ENCODE data around the gene EPC2. TPM values are rescaled to one million over a fixed set of nuclear protein-coding genes. Genes with fewer than 3 reads are reported as not detected.

The EPC2 gene, protein sequence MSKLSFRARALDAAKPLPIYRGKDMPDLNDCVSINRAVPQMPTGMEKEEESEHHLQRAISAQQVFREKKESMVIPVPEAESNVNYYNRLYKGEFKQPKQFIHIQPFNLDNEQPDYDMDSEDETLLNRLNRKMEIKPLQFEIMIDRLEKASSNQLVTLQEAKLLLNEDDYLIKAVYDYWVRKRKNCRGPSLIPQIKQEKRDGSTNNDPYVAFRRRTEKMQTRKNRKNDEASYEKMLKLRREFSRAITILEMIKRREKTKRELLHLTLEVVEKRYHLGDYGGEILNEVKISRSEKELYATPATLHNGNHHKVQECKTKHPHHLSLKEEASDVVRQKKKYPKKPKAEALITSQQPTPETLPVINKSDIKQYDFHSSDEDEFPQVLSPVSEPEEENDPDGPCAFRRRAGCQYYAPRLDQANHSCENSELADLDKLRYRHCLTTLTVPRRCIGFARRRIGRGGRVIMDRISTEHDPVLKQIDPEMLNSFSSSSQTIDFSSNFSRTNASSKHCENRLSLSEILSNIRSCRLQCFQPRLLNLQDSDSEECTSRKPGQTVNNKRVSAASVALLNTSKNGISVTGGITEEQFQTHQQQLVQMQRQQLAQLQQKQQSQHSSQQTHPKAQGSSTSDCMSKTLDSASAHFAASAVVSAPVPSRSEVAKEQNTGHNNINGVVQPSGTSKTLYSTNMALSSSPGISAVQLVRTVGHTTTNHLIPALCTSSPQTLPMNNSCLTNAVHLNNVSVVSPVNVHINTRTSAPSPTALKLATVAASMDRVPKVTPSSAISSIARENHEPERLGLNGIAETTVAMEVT
- total RNA-seq: 10 to 100 TPM; 37.9 to 55.3 (median 44.1) TPM

DNA sequence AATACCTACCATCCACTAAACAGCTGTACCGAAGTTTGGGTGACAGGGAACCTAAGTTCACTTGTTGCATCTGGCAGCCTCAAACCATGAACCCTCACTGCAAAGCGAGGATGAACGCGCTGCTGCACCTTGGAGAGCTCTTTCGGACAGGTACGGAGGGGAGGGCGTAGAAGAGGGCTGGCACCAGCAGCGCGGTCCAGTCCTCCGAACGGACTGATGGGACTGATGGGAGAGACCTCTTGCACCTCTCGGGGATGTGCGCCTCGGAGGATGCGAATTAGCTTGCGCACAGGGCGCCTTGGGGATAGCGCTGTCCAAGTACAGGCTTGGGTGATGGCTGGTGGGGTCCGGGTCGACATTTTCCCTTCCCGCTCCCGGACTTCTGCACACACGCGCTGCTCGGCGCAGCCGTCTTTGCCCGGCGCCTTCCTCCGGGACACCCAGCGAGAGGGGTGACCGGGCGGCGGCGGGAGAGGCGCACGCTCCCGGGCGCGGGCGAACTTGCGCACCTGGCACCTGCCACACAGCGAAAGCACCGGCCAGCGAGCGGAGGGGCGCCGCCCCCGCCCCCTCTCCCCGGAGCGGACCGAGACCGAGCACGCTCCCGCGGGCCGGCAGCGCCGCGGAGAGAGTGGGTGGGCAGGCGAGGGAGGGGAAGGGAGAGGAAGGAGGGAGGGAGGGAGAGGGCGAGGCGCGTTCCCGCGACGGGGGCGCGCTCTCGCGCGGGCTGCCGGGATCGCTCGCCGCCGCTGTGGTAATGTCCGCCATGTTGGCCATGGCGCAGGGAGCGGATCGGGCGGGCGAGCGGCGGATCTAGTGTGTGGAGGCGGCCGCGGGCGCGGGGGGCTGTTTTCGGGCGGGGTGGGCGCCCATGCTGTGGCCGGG, at the start of gene EPC2:
TSS of gene EPC2 (plus strand) at position 754 of the 885 bp plus-strand sequence. CDS start 267 bp downstream, outside the sequence.
- no peaks in the 10 kb centered on the region for H3K27me3 ChIP-seq
- peak; percentile 86 to 88 for DNase-seq
- H3K36me3 ChIP-seq: no peaks in the 10 kb centered on the region
- peak within 1 kb of the TSS; percentile 99 to 100 (median 100) for H3K27ac ChIP-seq
- no peaks in the 10 kb centered on the region for H3K9me3 ChIP-seq
- peaks cover 24 to 35% of the 10 kb centered on the region in 2 donors for H3K4me1 ChIP-seq
- TF ChIP-seq CTCF (IDR thresholded peaks at IDR 0.05) (no peak), POLR2A (IDR thresholded peaks at IDR 0.05) (peak in 1 of 2 donors; percentile 39)
- peak within 1 kb of the TSS; percentile 85 to 96 (median 90) for H3K4me3 ChIP-seq (replicated peaks in 1 of 3)
- intact Hi-C loops (cut with DNase I): no loop called here
- WGBS, 2 donors: 0 to 2% methylated on average over 12 to 40 of the region's 94 CpGs

GRCh38 chr2:148596018-148596417, 48.5 kb upstream of the EPC2 start:
- Histone ChIP-seq H3K27ac (no peak overlapping the region), H3K4me3 (replicated peaks in 1 of 3) (no peak overlapping the region), H3K9me3 (no peaks in the 10 kb centered on the region), H3K4me1 (no peaks in the 10 kb centered on the region), H3K36me3 (no peaks in the 10 kb centered on the region), H3K27me3 (no peaks in the 10 kb centered on the region)
- WGBS, 2 donors: 89 to 90% methylated on average over 3 to 4 of the region's 4 CpGs
- no peak for TF ChIP-seq CTCF (IDR thresholded peaks at IDR 0.05)
- TF ChIP-seq POLR2A (IDR thresholded peaks at IDR 0.05): no peak
- no peak for DNase-seq
- intact Hi-C loops (cut with DNase I): no loop called here

- no peak for DNase-seq
- no peak overlapping the region for H3K27ac ChIP-seq
- H3K36me3 ChIP-seq: no peaks in the 10 kb centered on the region
- H3K27me3 ChIP-seq: no peaks in the 10 kb centered on the region
- intact Hi-C loops (cut with DNase I): no loop called here
- whole genome bisulfite sequencing, 2 donors: 66 to 68% methylated on average over 4 of the region's 4 CpGs
- no peaks in the 10 kb centered on the region for H3K4me1 ChIP-seq
- H3K4me3 ChIP-seq (replicated peaks in 1 of 3): no peak overlapping the region
- H3K9me3 ChIP-seq: no peaks in the 10 kb centered on the region
- TF ChIP-seq POLR2A (IDR thresholded peaks at IDR 0.05) (no peak), CTCF (IDR thresholded peaks at IDR 0.05) (no peak)
These were observed 45.2 kb upstream of the EPC2 start for GRCh38 chr2:148599109-148599991.

DNA sequence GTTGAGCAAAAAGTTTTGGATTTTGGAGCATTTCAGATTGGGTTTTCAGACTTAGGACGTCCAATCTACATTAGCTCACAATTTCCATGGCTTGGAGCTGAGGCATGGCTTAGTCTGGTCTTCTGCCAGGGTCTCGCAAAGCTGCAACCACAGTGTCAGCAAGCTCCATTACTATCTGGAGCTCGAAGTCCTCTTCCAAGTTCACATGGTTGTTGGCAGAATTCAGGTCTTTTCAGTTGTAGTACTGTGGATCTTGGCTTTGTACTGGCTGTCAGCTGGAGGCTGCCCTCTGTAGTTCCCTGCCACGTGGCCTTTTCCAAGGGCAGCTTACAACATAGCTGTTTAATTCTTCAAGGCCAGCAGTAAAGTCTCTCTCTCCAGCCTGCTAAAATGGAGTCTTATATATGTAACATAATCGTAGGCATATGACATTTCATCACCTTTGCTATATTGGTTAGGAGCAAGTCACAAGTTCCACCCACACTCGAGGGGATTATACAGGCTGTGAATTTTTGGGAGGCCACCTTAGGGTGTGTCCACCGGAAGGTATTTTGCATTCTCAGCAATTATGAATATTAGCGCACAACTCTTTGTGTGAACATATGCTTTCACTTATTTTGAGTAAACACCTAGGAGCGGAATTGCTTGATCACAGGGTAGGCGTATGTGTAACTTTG, 41.5 kb upstream of the EPC2 start:
- no peak for DNase-seq
- WGBS, 2 donors: 82 to 85% methylated on average over 10 of the region's 10 CpGs
- Histone ChIP-seq H3K36me3 (no peaks in the 10 kb centered on the region), H3K27me3 (no peaks in the 10 kb centered on the region), H3K27ac (no peak overlapping the region), H3K4me1 (no peaks in the 10 kb centered on the region), H3K9me3 (no peaks in the 10 kb centered on the region), H3K4me3 (replicated peaks in 1 of 3) (no peak overlapping the region)
- intact Hi-C loops (cut with DNase I): no loop called here
- TF ChIP-seq CTCF (IDR thresholded peaks at IDR 0.05): no peak
- no peak for TF ChIP-seq POLR2A (IDR thresholded peaks at IDR 0.05)
